Measurements from ENCODE around the gene IRGQ. TPM values are rescaled to one million over a fixed set of nuclear protein-coding genes. Genes with fewer than 3 reads are reported as not detected.
"Not testable (repeated sequence)": the region's sequence is repeated elsewhere in the genome, so short reads cannot be mapped to it uniquely, and the experiment has no call there.

Gene IRGQ
- total RNA-seq, 2 experiments from 2014 or later: 19.8 to 24.6 TPM

GRCh38 chr19:43595605-43595998 is 332 bp downstream of the IRGQ start:
- Mint-ChIP-seq H3K27me3 (no peaks in the 10 kb centered on the region), H3K4me3 (peak overlapping the region; percentile 100), H3K36me3 (peaks cover 19% of the 10 kb centered on the region), H3K27ac (peak overlapping the region; percentile 98), H3K9me3 (no peaks in the 10 kb centered on the region), H3K4me1 (peaks cover 28% of the 10 kb centered on the region)
- peak; percentile 29 for DNase-seq

GRCh38 chr19:43594710-43595604 is 977 bp downstream of the IRGQ start:
- Mint-ChIP-seq H3K27me3 (no peaks in the 10 kb centered on the region), H3K9me3 (no peaks in the 10 kb centered on the region), H3K27ac (peak overlapping the region; percentile 98), H3K4me3 (peak overlapping the region; percentile 100), H3K36me3 (peaks cover 20% of the 10 kb centered on the region), H3K4me1 (peaks cover 30% of the 10 kb centered on the region)
- peak; percentile 80 for DNase-seq

- DNase-seq: no peak
- Mint-ChIP-seq H3K36me3 (peaks cover 24% of the 10 kb centered on the region), H3K27me3 (no peaks in the 10 kb centered on the region), H3K4me1 (peaks cover 36% of the 10 kb centered on the region), H3K4me3 (peak overlapping the region; percentile 100), H3K27ac (peak overlapping the region; percentile 50), H3K9me3 (no peaks in the 10 kb centered on the region)
Measured at GRCh38 chr19:43594081-43594697, 1.7 kb downstream of the IRGQ start.

GRCh38 chr19:43592800-43593350 is 3.1 kb downstream of the IRGQ start:
- H3K36me3 Mint-ChIP-seq: peaks cover 27% of the 10 kb centered on the region
- peak overlapping the region; percentile 69 for H3K27ac Mint-ChIP-seq
- H3K9me3 Mint-ChIP-seq: no peaks in the 10 kb centered on the region
- no peak overlapping the region for H3K4me3 Mint-ChIP-seq
- no peak for DNase-seq
- H3K4me1 Mint-ChIP-seq: peaks cover 27% of the 10 kb centered on the region
- no peaks in the 10 kb centered on the region for H3K27me3 Mint-ChIP-seq

- Mint-ChIP-seq H3K4me3 (no peak overlapping the region), H3K36me3 (peaks cover 23% of the 10 kb centered on the region), H3K27me3 (no peaks in the 10 kb centered on the region), H3K27ac (peak overlapping the region; percentile 69), H3K9me3 (no peaks in the 10 kb centered on the region), H3K4me1 (peaks cover 20% of the 10 kb centered on the region)
- no peak for DNase-seq
Measured at GRCh38 chr19:43591904-43592772, 3.8 kb downstream of the IRGQ start.

- no peaks in the 10 kb centered on the region for H3K27me3 Mint-ChIP-seq
- no peak for DNase-seq
- H3K9me3 Mint-ChIP-seq: no peaks in the 10 kb centered on the region
- H3K27ac Mint-ChIP-seq: peak overlapping the region; percentile 66
- H3K4me3 Mint-ChIP-seq: no peak overlapping the region
- peaks cover 39% of the 10 kb centered on the region for H3K36me3 Mint-ChIP-seq
- peaks cover 20% of the 10 kb centered on the region for H3K4me1 Mint-ChIP-seq
Measured at GRCh38 chr19:43589678-43590077, 6.3 kb downstream of the IRGQ start.

- no peaks in the 10 kb centered on the region for H3K27me3 Mint-ChIP-seq
- peaks cover 21% of the 10 kb centered on the region for H3K4me1 Mint-ChIP-seq
- peak overlapping the region; percentile 66 for H3K27ac Mint-ChIP-seq
- no peak overlapping the region for H3K4me3 Mint-ChIP-seq
- no peak for DNase-seq
- H3K9me3 Mint-ChIP-seq: no peaks in the 10 kb centered on the region
- peaks cover 41% of the 10 kb centered on the region for H3K36me3 Mint-ChIP-seq
Measured at GRCh38 chr19:43589277-43589676, 6.7 kb downstream of the IRGQ start.

GRCh38 chr19:43587029-43587428 is 8.9 kb downstream of the IRGQ start:
- H3K36me3 Mint-ChIP-seq: peaks cover 31% of the 10 kb centered on the region
- not testable (repeated sequence) for H3K4me3 Mint-ChIP-seq

GRCh38 chr19:43586346-43586745 is 9.6 kb downstream of the IRGQ start:
- H3K27ac Mint-ChIP-seq: no peak overlapping the region
- H3K9me3 Mint-ChIP-seq: no peaks in the 10 kb centered on the region
- no peaks in the 10 kb centered on the region for H3K27me3 Mint-ChIP-seq
- no peak for DNase-seq
- H3K4me1 Mint-ChIP-seq: peaks cover 20% of the 10 kb centered on the region
- no peak overlapping the region for H3K4me3 Mint-ChIP-seq
- H3K36me3 Mint-ChIP-seq: peaks cover 31% of the 10 kb centered on the region

More at GRCh38 chr19:43587029-43587428, 8.9 kb downstream of the IRGQ start:
- not testable (repeated sequence) for DNase-seq, H3K27ac Mint-ChIP-seq, H3K9me3 Mint-ChIP-seq, H3K27me3 Mint-ChIP-seq
- peaks cover 13% of the 10 kb centered on the region for H3K4me1 Mint-ChIP-seq

GRCh38 chr19:43584484-43584883 is 11.4 kb downstream of the IRGQ start:
- no peaks in the 10 kb centered on the region for H3K9me3 Mint-ChIP-seq
- no peak for DNase-seq
- no peak overlapping the region for H3K4me3 Mint-ChIP-seq
- no peaks in the 10 kb centered on the region for H3K27me3 Mint-ChIP-seq
- H3K27ac Mint-ChIP-seq: peak overlapping the region; percentile 69
- H3K36me3 Mint-ChIP-seq: peaks cover 22% of the 10 kb centered on the region
- H3K4me1 Mint-ChIP-seq: peaks cover 18% of the 10 kb centered on the region

- Mint-ChIP-seq H3K36me3 (peaks cover 24% of the 10 kb centered on the region), H3K9me3 (no peaks in the 10 kb centered on the region), H3K4me3 (no peak overlapping the region), H3K27me3 (no peaks in the 10 kb centered on the region), H3K4me1 (peaks cover 24% of the 10 kb centered on the region), H3K27ac (no peak overlapping the region)
- DNase-seq: no peak
Measured at GRCh38 chr19:43582495-43582894, 13.4 kb downstream of the IRGQ start.

- Mint-ChIP-seq H3K9me3 (no peaks in the 10 kb centered on the region), H3K27ac (peak overlapping the region; percentile 86), H3K4me3 (peak overlapping the region; percentile 49), H3K4me1 (peaks cover 28% of the 10 kb centered on the region), H3K36me3 (peaks cover 24% of the 10 kb centered on the region), H3K27me3 (no peaks in the 10 kb centered on the region)
- DNase-seq: no peak
Measured at GRCh38 chr19:43581467-43581866, 14.5 kb downstream of the IRGQ start.

- Mint-ChIP-seq H3K4me1 (peaks cover 36% of the 10 kb centered on the region), H3K9me3 (no peaks in the 10 kb centered on the region), H3K27me3 (no peaks in the 10 kb centered on the region), H3K36me3 (peaks cover 8% of the 10 kb centered on the region), H3K4me3 (peak overlapping the region; percentile 85), H3K27ac (no peak overlapping the region)
- no peak for DNase-seq
Measured at GRCh38 chr19:43578787-43579186, 17.1 kb downstream of the IRGQ start.

GRCh38 chr19:43575955-43576878 is 19.7 kb downstream of the IRGQ start:
- H3K9me3 Mint-ChIP-seq: no peaks in the 10 kb centered on the region
- no peaks in the 10 kb centered on the region for H3K27me3 Mint-ChIP-seq
- peaks cover 8% of the 10 kb centered on the region for H3K36me3 Mint-ChIP-seq
- peaks cover 37% of the 10 kb centered on the region for H3K4me1 Mint-ChIP-seq
- H3K27ac Mint-ChIP-seq: peak overlapping the region; percentile 69
- DNase-seq: no peak
- H3K4me3 Mint-ChIP-seq: peak overlapping the region; percentile 63

All from activated naive CD8-positive, alpha-beta T cell treated with anti-CD3 and anti-CD28 coated beads for 36 hours (primary cell).